Testis (tissue), 2 donors: ENCODE results near the gene DNAH17.

Source experiments
- POLR2A ChIP-seq: fragments of 450-650 bp; IDR thresholded peaks from one replicate; pipeline ENCODE4 v1.6.1; 2017; ENCODE audit warnings: antibody characterized with exemption, mild to moderate bottlenecking, moderate library complexity
- TF ChIP-seq, protein P1 (sequence below), 3 experiments: fragments of 450-650 bp in 2 of 3; fragments of 200-600 bp in 1 of 3; sonication (generic) in 1 of 3; IDR thresholded peaks; one replicate each; pipeline ENCODE4 v1.5.1; 2016 to 2019; ENCODE audit warnings: antibody characterized with exemption in 3 of 3, mild to moderate bottlenecking in 2 of 3, moderate library complexity in 1 of 3

- TF ChIP-seq, protein P1, sequence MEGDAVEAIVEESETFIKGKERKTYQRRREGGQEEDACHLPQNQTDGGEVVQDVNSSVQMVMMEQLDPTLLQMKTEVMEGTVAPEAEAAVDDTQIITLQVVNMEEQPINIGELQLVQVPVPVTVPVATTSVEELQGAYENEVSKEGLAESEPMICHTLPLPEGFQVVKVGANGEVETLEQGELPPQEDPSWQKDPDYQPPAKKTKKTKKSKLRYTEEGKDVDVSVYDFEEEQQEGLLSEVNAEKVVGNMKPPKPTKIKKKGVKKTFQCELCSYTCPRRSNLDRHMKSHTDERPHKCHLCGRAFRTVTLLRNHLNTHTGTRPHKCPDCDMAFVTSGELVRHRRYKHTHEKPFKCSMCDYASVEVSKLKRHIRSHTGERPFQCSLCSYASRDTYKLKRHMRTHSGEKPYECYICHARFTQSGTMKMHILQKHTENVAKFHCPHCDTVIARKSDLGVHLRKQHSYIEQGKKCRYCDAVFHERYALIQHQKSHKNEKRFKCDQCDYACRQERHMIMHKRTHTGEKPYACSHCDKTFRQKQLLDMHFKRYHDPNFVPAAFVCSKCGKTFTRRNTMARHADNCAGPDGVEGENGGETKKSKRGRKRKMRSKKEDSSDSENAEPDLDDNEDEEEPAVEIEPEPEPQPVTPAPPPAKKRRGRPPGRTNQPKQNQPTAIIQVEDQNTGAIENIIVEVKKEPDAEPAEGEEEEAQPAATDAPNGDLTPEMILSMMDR (IDR thresholded peaks at IDR 0.05): no peak
- TF ChIP-seq POLR2A: no peak
Observed at GRCh38 chr17:78559749-78560368, 17.3 kb downstream of the DNAH17 start.
